Muscle of leg (tissue), 11 donors: ENCODE results near the gene LTA4H. TPM values are rescaled to one million over a fixed set of nuclear protein-coding genes. Genes with fewer than 3 reads are reported as not detected.
"Not testable (repeated sequence)": the region's sequence is repeated elsewhere in the genome, so short reads cannot be mapped to it uniquely, and the experiment has no call there.

ENCODE experiments used
- DNase-seq: peaks from one replicate; pipeline ENCODE4 v3.0.0; 2013
- H3K27ac ChIP-seq: one replicate; pipeline ENCODE4 v1.5.1; 2013; ENCODE audit warnings: mild to moderate bottlenecking, low read length, control low read depth
- H3K27me3 ChIP-seq: one replicate; pipeline ENCODE4 v1.6.1; 2013; ENCODE audit warnings: low read length; ENCODE audit not compliant: control insufficient read depth, insufficient read depth
- H3K36me3 ChIP-seq: one replicate; pipeline ENCODE4 v1.6.1; 2013; ENCODE audit warnings: low read length; ENCODE audit not compliant: control insufficient read depth, insufficient read depth
- H3K4me1 ChIP-seq: one replicate; pipeline ENCODE4 v1.6.1; 2013; ENCODE audit warnings: low read length; ENCODE audit not compliant: control insufficient read depth, insufficient read depth
- H3K4me3 ChIP-seq: one replicate; pipeline ENCODE4 v1.5.1; 2013; ENCODE audit warnings: low read length, control low read depth
- H3K9me3 ChIP-seq: replicated peaks from 2 replicates; pipeline ENCODE4 v1.6.1; 2013; ENCODE audit warnings: low read depth, low read length; ENCODE audit not compliant: control insufficient read depth
- WGBS: methylation state at CpG from one replicate; pipeline ENCODE4 v1.1.5; 2013; ENCODE audit warnings: missing lambda C conversion rate; ENCODE audit not compliant: insufficient coverage; 5-methylcytosine and 5-hydroxymethylcytosine counted together
- polyA plus RNA-seq, 8 donors: library from polyadenylated mRNA; unstranded; fragments of 120-200 nt; gene quantifications; one replicate each; pipeline versions ENCODE4 v1.2.1 to v1.2.3, GENCODE V29; 2013; ENCODE audit warnings: inconsistent platforms in 1 of 8, low replicate concordance in 1 of 8; ENCODE audit not compliant: insufficient read length in 8 of 8, insufficient read depth in 1 of 8
- total RNA-seq: library from RNA; stranded (reverse); fragments of 120-200 nt; gene quantifications from one replicate; pipeline ENCODE4 v1.2.4, GENCODE V29; 2013

LTA4H gene
- total and polyA plus RNA-seq, 9 donors: 64.0 to 81.5 (median 73.5) TPM

GRCh38 chr12:95980437-95980836 is 55.0 kb downstream of the LTA4H start:
- no peaks in the 10 kb centered on the region for H3K27me3 ChIP-seq
- DNase-seq: no peak
- WGBS: no CpG with 5 or more reads among the region's 5 CpGs
- H3K27ac ChIP-seq: no peak overlapping the region
- no peaks in the 10 kb centered on the region for H3K9me3 ChIP-seq
- no peaks in the 10 kb centered on the region for H3K36me3 ChIP-seq
- H3K4me3 ChIP-seq: no peak overlapping the region
- no peaks in the 10 kb centered on the region for H3K4me1 ChIP-seq

GRCh38 chr12:95978774-95979173 is 56.6 kb downstream of the LTA4H start:
- Histone ChIP-seq H3K9me3 (no peaks in the 10 kb centered on the region), H3K36me3 (no peaks in the 10 kb centered on the region), H3K4me3 (no peak overlapping the region), H3K27ac (no peak overlapping the region), H3K4me1 (no peaks in the 10 kb centered on the region), H3K27me3 (no peaks in the 10 kb centered on the region)
- WGBS: no CpG with 5 or more reads among the region's 3 CpGs
- DNase-seq: no peak

GRCh38 chr12:95978351-95978750 is 57.0 kb downstream of the LTA4H start:
- Histone ChIP-seq H3K36me3 (no peaks in the 10 kb centered on the region), H3K9me3 (no peaks in the 10 kb centered on the region), H3K27me3 (no peaks in the 10 kb centered on the region), H3K4me1 (no peaks in the 10 kb centered on the region), H3K27ac (no peak overlapping the region), H3K4me3 (no peak overlapping the region)
- 82% methylated on average over 2 of the region's 5 CpGs for WGBS
- DNase-seq: no peak

- H3K36me3 ChIP-seq: no peaks in the 10 kb centered on the region
Observed at GRCh38 chr12:95977764-95978305, 57.6 kb downstream of the LTA4H start.

GRCh38 chr12:95976416-95976832 is 59.0 kb downstream of the LTA4H start:
- no peaks in the 10 kb centered on the region for H3K27me3 ChIP-seq
- H3K4me3 ChIP-seq: no peak overlapping the region
- no peak for DNase-seq
- 89% methylated on average over 4 of the region's 8 CpGs for WGBS
- no peaks in the 10 kb centered on the region for H3K4me1 ChIP-seq
- no peaks in the 10 kb centered on the region for H3K36me3 ChIP-seq
- H3K9me3 ChIP-seq: no peaks in the 10 kb centered on the region
- no peak overlapping the region for H3K27ac ChIP-seq

More at GRCh38 chr12:95977764-95978305, 57.6 kb downstream of the LTA4H start:
- no peak for DNase-seq
- no peaks in the 10 kb centered on the region for H3K9me3 ChIP-seq
- H3K27me3 ChIP-seq: no peaks in the 10 kb centered on the region
- H3K4me3 ChIP-seq: no peak overlapping the region
- no peaks in the 10 kb centered on the region for H3K4me1 ChIP-seq
- 74% methylated on average over 8 of the region's 11 CpGs for WGBS
- H3K27ac ChIP-seq: no peak overlapping the region

- Histone ChIP-seq H3K9me3 (no peaks in the 10 kb centered on the region), H3K27me3 (no peaks in the 10 kb centered on the region), H3K4me1 (no peaks in the 10 kb centered on the region), H3K27ac (no peak overlapping the region), H3K4me3 (no peak overlapping the region), H3K36me3 (no peaks in the 10 kb centered on the region)
- WGBS: no CpG with 5 or more reads among the region's 4 CpGs
- no peak for DNase-seq
Observed at GRCh38 chr12:95975491-95975890, 59.9 kb downstream of the LTA4H start.

- no peak for DNase-seq
- Histone ChIP-seq H3K36me3 (no peaks in the 10 kb centered on the region), H3K27ac (no peak overlapping the region), H3K4me1 (no peaks in the 10 kb centered on the region), H3K9me3 (no peaks in the 10 kb centered on the region), H3K4me3 (no peak overlapping the region), H3K27me3 (no peaks in the 10 kb centered on the region)
- WGBS: no CpG with 5 or more reads among the region's 2 CpGs
Observed at GRCh38 chr12:95974358-95974757, 61.0 kb downstream of the LTA4H start.

GRCh38 chr12:95972832-95973456 is 62.4 kb downstream of the LTA4H start:
- Histone ChIP-seq H3K36me3 (no peaks in the 10 kb centered on the region), H3K27ac (no peak overlapping the region), H3K4me1 (no peaks in the 10 kb centered on the region), H3K27me3 (no peaks in the 10 kb centered on the region), H3K4me3 (no peak overlapping the region), H3K9me3 (no peaks in the 10 kb centered on the region)
- no peak for DNase-seq
- WGBS: 74% methylated on average over 3 of the region's 4 CpGs

GRCh38 chr12:95970905-95971304 is 64.5 kb downstream of the LTA4H start:
- Histone ChIP-seq H3K9me3 (no peaks in the 10 kb centered on the region), H3K27ac (no peak overlapping the region), H3K4me1 (no peaks in the 10 kb centered on the region), H3K27me3 (no peaks in the 10 kb centered on the region), H3K4me3 (no peak overlapping the region), H3K36me3 (no peaks in the 10 kb centered on the region)
- 66% methylated on average over 5 of the region's 7 CpGs for WGBS
- no peak for DNase-seq

- not testable (repeated sequence) for H3K36me3 ChIP-seq, H3K27me3 ChIP-seq, DNase-seq, H3K27ac ChIP-seq, H3K4me3 ChIP-seq, H3K9me3 ChIP-seq, H3K4me1 ChIP-seq
- no CpG with 5 or more reads among the region's 28 CpGs for WGBS
Observed at GRCh38 chr12:95969116-95969515, 66.3 kb downstream of the LTA4H start.

GRCh38 chr12:95967301-95967700 is 68.1 kb downstream of the LTA4H start:
- Histone ChIP-seq H3K4me1 (no peaks in the 10 kb centered on the region), H3K36me3 (no peaks in the 10 kb centered on the region), H3K4me3 (no peak overlapping the region), H3K27ac (no peak overlapping the region), H3K9me3 (no peaks in the 10 kb centered on the region), H3K27me3 (no peaks in the 10 kb centered on the region)
- DNase-seq: no peak
- WGBS: no CpG with 5 or more reads among the region's 2 CpGs
